ENCODE results near the gene CCR3.

DNA sequence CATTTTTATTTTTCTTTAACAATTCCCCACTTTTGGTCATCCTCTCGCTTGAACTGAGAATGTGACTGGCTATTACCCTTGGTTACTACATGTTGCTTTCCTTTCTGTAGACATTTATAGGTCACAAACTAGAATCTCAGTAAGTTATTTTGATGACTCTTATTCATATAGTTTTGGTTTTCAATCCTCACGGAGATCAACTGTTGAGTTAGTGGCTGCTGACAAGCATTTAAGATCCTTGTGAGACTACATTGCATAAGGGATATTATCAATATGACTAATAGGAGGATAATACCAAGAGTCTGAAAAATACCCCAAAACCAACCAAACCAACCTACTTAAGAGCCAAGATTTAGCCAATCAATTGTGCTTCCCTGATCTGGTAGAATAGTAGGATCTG is 16.3 kb downstream of the CCR3 start:
- no peak for TF ChIP-seq POLR2A (IDR thresholded peaks at IDR 0.05; ENCODE audit: extremely low read depth, insufficient read length)
- TF ChIP-seq CTCF (IDR thresholded peaks at IDR 0.05; ENCODE audit: low read depth, low read length): no peak
